Ascending aorta (tissue), 2 donors: ENCODE data around the gene HSPB3. TPM values are rescaled to one million over a fixed set of nuclear protein-coding genes. Genes with fewer than 3 reads are reported as not detected.

Experiments
- DNase-seq, 2 donors: peaks; one replicate each; pipeline ENCODE4 v3.0.0-alpha.2; 2019; ENCODE audit warnings: low spot score in 2 of 2
- H3K27ac ChIP-seq, 2 donors: fragments of 200-600 bp; sonication (generic); one replicate each; pipeline ENCODE4 v1.5.1; 2016 to 2017; ENCODE audit warnings: mild to moderate bottlenecking in 1 of 2
- H3K27me3 ChIP-seq: fragments of 200-600 bp; sonication (generic); one replicate; pipeline ENCODE4 v1.5.1; 2017
- H3K36me3 ChIP-seq, 2 donors: fragments of 200-600 bp; sonication (generic); one replicate each; pipeline ENCODE4 v1.5.1; 2016
- H3K4me1 ChIP-seq, 2 donors: fragments of 200-600 bp; sonication (generic); one replicate each; pipeline ENCODE4 v1.5.1; 2016 to 2017; ENCODE audit warnings: mild to moderate bottlenecking in 1 of 2
- H3K4me3 ChIP-seq, 2 donors: fragments of 200-600 bp; sonication (generic); one replicate each; pipeline ENCODE4 v1.5.1; 2016 to 2017; ENCODE audit warnings: mild to moderate bottlenecking in 1 of 2
- H3K9me3 ChIP-seq, 2 donors: fragments of 200-600 bp; sonication (generic); one replicate each; pipeline ENCODE4 v1.5.1; 2016
- CTCF ChIP-seq, 3 experiments: fragments of 200-600 bp in 2 of 3; fragments of 450-650 bp in 1 of 3; sonication (generic) in 2 of 3; IDR thresholded peaks; one replicate each; pipeline ENCODE4 v1.5.1; 2016 to 2019; ENCODE audit warnings: antibody characterized with exemption in 3 of 3, mild to moderate bottlenecking in 1 of 3, moderate library complexity in 1 of 3
- intact Hi-C: fragments of 100-400 bp; cut with DNase I; formaldehyde crosslinking; loops from one replicate; pipeline ENCODE4 v1.15.1; 2023
- total RNA-seq: library from RNA; depleted of rRNA; stranded (reverse); fragments of >200 nt; gene quantifications from one replicate; pipeline ENCODE4 v1.1.0, GENCODE V29; 2016

HSPB3 gene
- total RNA-seq, 1 donor from 2014 or later: not detected

- H3K27ac ChIP-seq: peak overlapping the region in 1 of 2 donors; percentile 55
- H3K36me3 ChIP-seq: no peaks in the 10 kb centered on the region
- no peaks in the 10 kb centered on the region for H3K27me3 ChIP-seq
- peak overlapping the region; percentile 33 to 52 for H3K4me3 ChIP-seq
- H3K9me3 ChIP-seq: no peaks in the 10 kb centered on the region
- intact Hi-C loops: no loop called here
- H3K4me1 ChIP-seq: peaks cover 0 to 10% of the 10 kb centered on the region in 2 donors
- no peak for DNase-seq
- TF ChIP-seq CTCF (IDR thresholded peaks at IDR 0.05): no peak
Observed at GRCh38 chr5:54469622-54470021, 14.1 kb downstream of the HSPB3 start.

GRCh38 chr5:54470128-54470527 lies 14.6 kb downstream of the HSPB3 start:
- intact Hi-C loops: no loop called here
- no peak for TF ChIP-seq CTCF (IDR thresholded peaks at IDR 0.05)
- H3K4me3 ChIP-seq: peak overlapping the region; percentile 33 to 52
- no peaks in the 10 kb centered on the region for H3K9me3 ChIP-seq
- H3K4me1 ChIP-seq: peaks cover 0 to 10% of the 10 kb centered on the region in 2 donors
- peak overlapping the region in 1 of 2 donors; percentile 55 for H3K27ac ChIP-seq
- DNase-seq: no peak
- H3K27me3 ChIP-seq: no peaks in the 10 kb centered on the region
- H3K36me3 ChIP-seq: no peaks in the 10 kb centered on the region

- H3K36me3 ChIP-seq: no peaks in the 10 kb centered on the region
- H3K27me3 ChIP-seq: no peaks in the 10 kb centered on the region
- no peak for DNase-seq
- no peak overlapping the region for H3K27ac ChIP-seq
- no peaks in the 10 kb centered on the region for H3K9me3 ChIP-seq
- no peak for TF ChIP-seq CTCF (IDR thresholded peaks at IDR 0.05)
- intact Hi-C loops: no loop called here
- no peak overlapping the region for H3K4me3 ChIP-seq
- peaks cover 0 to 10% of the 10 kb centered on the region in 2 donors for H3K4me1 ChIP-seq
Observed at GRCh38 chr5:54470677-54471076, 15.2 kb downstream of the HSPB3 start.

GRCh38 chr5:54471398-54471797 lies 15.9 kb downstream of the HSPB3 start:
- DNase-seq: no peak
- no peak for TF ChIP-seq CTCF (IDR thresholded peaks at IDR 0.05)

GRCh38 chr5:54476682-54477081 lies 21.2 kb downstream of the HSPB3 start:
- no peak overlapping the region for H3K27ac ChIP-seq
- no peak for DNase-seq
- no peaks in the 10 kb centered on the region for H3K4me1 ChIP-seq
- no peaks in the 10 kb centered on the region for H3K27me3 ChIP-seq
- no peak for TF ChIP-seq CTCF (IDR thresholded peaks at IDR 0.05)
- no peaks in the 10 kb centered on the region for H3K36me3 ChIP-seq
- no peaks in the 10 kb centered on the region for H3K9me3 ChIP-seq
- intact Hi-C loops: no loop called here
- H3K4me3 ChIP-seq: no peak overlapping the region

More at GRCh38 chr5:54471398-54471797, 15.9 kb downstream of the HSPB3 start:
- Histone ChIP-seq H3K36me3 (no peaks in the 10 kb centered on the region), H3K9me3 (no peaks in the 10 kb centered on the region), H3K27ac (no peak overlapping the region), H3K4me1 (peaks cover 0 to 10% of the 10 kb centered on the region in 2 donors), H3K4me3 (no peak overlapping the region), H3K27me3 (no peaks in the 10 kb centered on the region)
- intact Hi-C loops: no loop called here

- H3K9me3 ChIP-seq: no peaks in the 10 kb centered on the region
- no peak for DNase-seq
Observed at GRCh38 chr5:54477941-54478478, 22.5 kb downstream of the HSPB3 start.

More at GRCh38 chr5:54477941-54478478, 22.5 kb downstream of the HSPB3 start:
- Histone ChIP-seq H3K27ac (no peak overlapping the region), H3K27me3 (no peaks in the 10 kb centered on the region), H3K36me3 (no peaks in the 10 kb centered on the region), H3K4me1 (no peaks in the 10 kb centered on the region), H3K4me3 (no peak overlapping the region)
- intact Hi-C loops: no loop called here
- TF ChIP-seq CTCF (IDR thresholded peaks at IDR 0.05): no peak
